ENCODE results near the gene HOPX.

DNA sequence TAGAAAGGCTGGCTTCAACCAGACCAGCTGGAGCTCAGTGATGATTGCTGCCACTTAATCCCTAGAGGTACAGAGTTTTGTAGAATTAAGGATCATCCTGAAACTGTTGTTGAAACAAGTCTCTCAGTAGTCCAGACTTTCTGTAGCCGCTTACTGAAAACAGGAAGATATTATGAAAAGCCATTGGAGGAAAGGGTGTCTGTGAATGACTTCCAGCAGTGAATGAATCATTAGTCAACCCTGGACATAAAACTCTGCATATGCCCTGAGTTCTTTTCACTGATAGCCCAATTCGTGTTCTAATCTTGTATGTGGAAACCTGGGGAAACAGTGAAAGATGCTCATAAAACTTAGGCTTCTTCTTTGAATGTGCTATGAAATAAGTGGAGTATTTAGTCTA is 14.8 kb downstream of the HOPX start:
- TF ChIP-seq, protein P1, sequence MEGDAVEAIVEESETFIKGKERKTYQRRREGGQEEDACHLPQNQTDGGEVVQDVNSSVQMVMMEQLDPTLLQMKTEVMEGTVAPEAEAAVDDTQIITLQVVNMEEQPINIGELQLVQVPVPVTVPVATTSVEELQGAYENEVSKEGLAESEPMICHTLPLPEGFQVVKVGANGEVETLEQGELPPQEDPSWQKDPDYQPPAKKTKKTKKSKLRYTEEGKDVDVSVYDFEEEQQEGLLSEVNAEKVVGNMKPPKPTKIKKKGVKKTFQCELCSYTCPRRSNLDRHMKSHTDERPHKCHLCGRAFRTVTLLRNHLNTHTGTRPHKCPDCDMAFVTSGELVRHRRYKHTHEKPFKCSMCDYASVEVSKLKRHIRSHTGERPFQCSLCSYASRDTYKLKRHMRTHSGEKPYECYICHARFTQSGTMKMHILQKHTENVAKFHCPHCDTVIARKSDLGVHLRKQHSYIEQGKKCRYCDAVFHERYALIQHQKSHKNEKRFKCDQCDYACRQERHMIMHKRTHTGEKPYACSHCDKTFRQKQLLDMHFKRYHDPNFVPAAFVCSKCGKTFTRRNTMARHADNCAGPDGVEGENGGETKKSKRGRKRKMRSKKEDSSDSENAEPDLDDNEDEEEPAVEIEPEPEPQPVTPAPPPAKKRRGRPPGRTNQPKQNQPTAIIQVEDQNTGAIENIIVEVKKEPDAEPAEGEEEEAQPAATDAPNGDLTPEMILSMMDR (IDR thresholded peaks at IDR 0.05): no peak
- no peak for TF ChIP-seq ZFX (IDR thresholded peaks at IDR 0.05; ENCODE audit: borderline replicate concordance)
